ENCODE measurements around the gene CORO2B. TPM values are rescaled to one million over a fixed set of nuclear protein-coding genes. Genes with fewer than 3 reads are reported as not detected.

CORO2B gene
- polyA plus RNA-seq, 1 of the 3 experiments (the other 2 are of a cell fraction), result 3.6 TPM

DNA sequence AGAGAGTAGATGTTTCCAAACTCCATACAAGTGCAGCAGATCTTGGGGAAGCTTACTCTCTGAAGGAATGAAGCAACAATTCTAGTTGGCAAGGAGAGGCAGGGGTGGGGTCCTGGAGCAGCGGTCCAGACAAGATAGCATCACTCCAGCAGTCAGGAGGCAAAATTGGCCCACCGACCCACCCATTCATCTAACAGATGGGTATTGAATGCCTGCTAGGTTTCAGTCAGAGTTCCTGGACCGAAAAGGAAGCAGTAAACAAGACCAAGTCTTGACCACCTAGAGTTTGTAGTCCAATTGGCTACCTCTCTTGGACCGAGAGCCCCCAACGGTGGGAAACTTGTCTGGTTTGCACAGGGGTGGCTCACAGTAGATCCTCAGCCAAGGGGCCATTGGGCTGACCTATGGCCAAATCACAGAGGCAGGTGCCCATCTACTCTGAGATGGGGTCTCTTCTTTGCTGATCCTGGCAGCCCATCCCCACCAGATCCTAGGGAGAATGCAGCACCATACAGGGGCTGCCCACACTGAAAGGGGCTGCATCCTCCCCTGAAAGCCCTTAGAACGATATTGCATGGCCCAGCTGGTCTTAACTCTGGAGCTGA is 74.3 kb downstream of the CORO2B start:
- no peaks in the 10 kb centered on the region for H3K27me3 ChIP-seq (ENCODE audit: insufficient read depth)
- TF ChIP-seq CHD2 (IDR thresholded peaks at IDR 0.05; ENCODE audit: low read length, partially characterized antibody), result no peak

GRCh38 chr15:68653801-68654200 is 75.0 kb downstream of the CORO2B start:
- Histone ChIP-seq H3K4me1 (ENCODE audit: control insufficient read depth in 1 of 2, insufficient read depth in 2 of 2, low read depth in 1 of 2, low read length in 1 of 2) (peaks cover 0 to 12% of the 10 kb centered on the region in 2 experiments; a peak in 1 of 4 replicates), H3K4me3 (ENCODE audit: low read depth in 2 of 2, low read length in 1 of 2) (no peak overlapping the region), H2AFZ (ENCODE audit: low read depth) (no peak overlapping the region), H3K9ac (no peak overlapping the region), H3F3A (replicated peaks; ENCODE audit: insufficient read depth) (no peaks in the 10 kb centered on the region), H3K27me3 (ENCODE audit: insufficient read depth) (no peaks in the 10 kb centered on the region), H3K79me2 (ENCODE audit: insufficient read depth) (no peaks in the 10 kb centered on the region), H4K20me1 (ENCODE audit: insufficient read depth) (no peaks in the 10 kb centered on the region), H3K27ac (ENCODE audit: low read depth in 2 of 2, low read length in 1 of 2) (no peak overlapping the region), H3K4me2 (no peak overlapping the region), H3K36me3 (replicated peaks in 1 of 2; ENCODE audit: control insufficient read depth in 1 of 2, insufficient read depth in 2 of 2, low read length in 1 of 2) (no peaks in the 10 kb centered on the region), H3K9me2 (no peaks in the 10 kb centered on the region), H3K9me3 (no peaks in the 10 kb centered on the region)
- 86% methylated on average over 6 of the region's 6 CpGs for WGBS (ENCODE audit: low lambda C conversion rate)
- no peak for TF ChIP-seq NFIC (IDR thresholded peaks at IDR 0.05; ENCODE audit: borderline replicate concordance)
- TF ChIP-seq YY1 (IDR thresholded peaks at IDR 0.05; ENCODE audit: low read depth), result no peak
- TF ChIP-seq GABPA (IDR thresholded peaks at IDR 0.05; ENCODE audit: low read depth), result no peak
- no peak for TF ChIP-seq REST (IDR thresholded peaks at IDR 0.05; ENCODE audit: low read depth, low read length)
- TF ChIP-seq SIN3A (IDR thresholded peaks at IDR 0.05; ENCODE audit: borderline replicate concordance, low read depth, low read length), result no peak
- no peak for TF ChIP-seq MXI1 (IDR thresholded peaks at IDR 0.05; ENCODE audit: low read depth, low read length)
- TF ChIP-seq RFX5 (IDR thresholded peaks at IDR 0.05; ENCODE audit: low read length), result no peak
- ChIA-PET CTCF (interaction anchor here (0.6 to 3.3 kb wide), 8 partner anchors 13 to 97 kb away, joined by 3 to 16 read pairs (median 3); no protein-coding TSS in a partner anchor), POLR2A (no interaction called here)
- no peak for DNase-seq

More for the DNA sequence above, 74.3 kb downstream of the CORO2B start:
- Histone ChIP-seq H4K20me1 (ENCODE audit: insufficient read depth) (no peaks in the 10 kb centered on the region), H3K79me2 (ENCODE audit: insufficient read depth) (no peaks in the 10 kb centered on the region), H3K4me1 (ENCODE audit: control insufficient read depth in 1 of 2, insufficient read depth in 2 of 2, low read depth in 1 of 2, low read length in 1 of 2) (peaks cover 0 to 12% of the 10 kb centered on the region in 2 experiments; a peak in 1 of 4 replicates), H3F3A (replicated peaks; ENCODE audit: insufficient read depth) (no peaks in the 10 kb centered on the region), H3K9me3 (no peaks in the 10 kb centered on the region), H3K9ac (no peak overlapping the region), H3K9me2 (no peaks in the 10 kb centered on the region), H3K4me2 (no peak overlapping the region), H2AFZ (ENCODE audit: low read depth) (no peak overlapping the region), H3K27ac (ENCODE audit: low read depth in 2 of 2, low read length in 1 of 2) (no peak overlapping the region), H3K4me3 (ENCODE audit: low read depth in 2 of 2, low read length in 1 of 2) (no peak overlapping the region), H3K36me3 (replicated peaks in 1 of 2; ENCODE audit: control insufficient read depth in 1 of 2, insufficient read depth in 2 of 2, low read length in 1 of 2) (no peaks in the 10 kb centered on the region)
- POLR2A ChIA-PET, result no interaction called here
- CTCF ChIA-PET, result interaction anchor here (0.6 to 3.3 kb wide), 7 partner anchors 13 to 97 kb away, joined by 3 to 17 read pairs (median 3); no protein-coding TSS in a partner anchor
- 82% methylated on average over 5 of the region's 6 CpGs for WGBS (ENCODE audit: low lambda C conversion rate)
- no peak for DNase-seq
